Activated T-helper 1 cell treated with anti-CD3 and anti-CD28 coated beads, Interleukin-2, amount 50 U/mL, for 16 hours (primary cell): ENCODE results near the gene CYTH1.

Source experiments
- DNase-seq, 2 donors: peaks; one replicate each; pipeline ENCODE4 v3.0.0-alpha.2; 2020; ENCODE audit warnings: low read depth in 1 of 2, low spot score in 1 of 2

Gene CYTH1

DNA sequence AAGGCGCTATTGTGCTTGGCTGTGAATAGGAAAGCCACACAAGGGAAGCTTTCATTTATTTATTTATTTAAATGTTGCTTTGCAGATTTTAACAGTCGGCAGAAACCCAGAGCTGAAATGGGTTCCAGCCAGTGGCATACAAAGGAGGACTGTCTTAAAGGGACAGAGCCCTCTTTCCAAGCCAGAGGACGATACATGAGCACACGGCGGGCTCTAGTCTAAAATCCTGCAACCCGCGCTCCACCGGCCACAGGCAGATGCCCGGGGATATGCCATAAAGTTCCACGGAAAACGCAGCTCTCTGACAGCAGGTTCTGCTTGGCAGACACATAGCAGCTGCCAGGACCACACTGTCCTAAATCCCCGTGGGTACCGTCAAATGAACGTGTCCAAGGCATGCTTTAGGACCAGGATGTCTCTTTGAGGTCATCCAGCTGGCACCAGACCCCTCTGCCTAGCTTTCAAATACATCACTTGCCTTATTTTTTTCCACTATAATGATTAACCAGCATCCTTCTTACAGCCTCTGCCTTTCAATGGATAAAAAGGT lies 64.6 kb downstream of the CYTH1 start:
- no peak for DNase-seq

DNA sequence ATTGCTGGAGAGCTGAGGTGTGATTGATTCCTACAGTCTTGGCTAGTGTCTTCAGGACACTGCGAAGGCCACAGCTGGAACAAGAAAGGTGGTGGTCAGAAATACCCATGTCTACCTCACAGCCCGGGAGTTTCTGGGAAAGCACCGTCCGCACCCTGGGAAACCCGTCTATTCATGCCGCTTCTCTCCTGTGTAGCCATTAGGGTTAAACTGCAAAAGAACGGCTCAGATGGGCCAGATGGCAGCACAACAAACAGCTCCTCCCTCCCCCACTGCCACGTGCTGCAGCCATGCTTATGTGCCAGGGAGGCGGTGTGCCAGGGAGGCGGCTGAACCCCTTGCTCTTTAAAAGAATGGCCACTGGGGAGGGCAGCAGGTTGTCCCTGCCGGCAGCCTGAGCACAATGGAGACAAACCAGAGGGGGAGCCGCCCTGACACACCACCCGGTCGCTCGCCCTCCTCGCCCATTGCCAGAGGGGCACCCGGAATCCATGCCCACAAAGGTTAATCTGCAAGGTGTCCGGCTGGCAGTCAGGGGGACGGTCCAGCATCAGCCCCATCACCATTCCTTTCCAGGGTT lies 65.2 kb downstream of the CYTH1 start:
- no peak for DNase-seq

DNA sequence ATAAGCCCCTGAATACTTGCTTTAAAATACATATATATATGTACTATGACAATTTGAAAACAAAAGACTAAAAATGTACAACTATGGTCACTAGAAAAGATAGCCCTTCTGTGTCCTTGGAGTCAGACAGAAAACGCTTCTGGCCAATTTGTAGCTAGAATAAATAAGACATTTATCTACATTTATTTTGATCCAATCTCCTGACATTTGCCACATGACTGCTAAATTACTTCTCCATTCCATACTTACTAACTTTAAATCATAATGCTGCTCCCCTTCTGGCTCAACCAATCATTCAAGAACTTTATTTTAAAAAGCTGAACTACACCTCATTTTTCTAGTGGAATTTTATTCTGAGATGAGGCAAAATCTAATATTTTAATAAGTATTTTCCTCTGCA lies 65.8 kb downstream of the CYTH1 start:
- DNase-seq: no peak

DNA sequence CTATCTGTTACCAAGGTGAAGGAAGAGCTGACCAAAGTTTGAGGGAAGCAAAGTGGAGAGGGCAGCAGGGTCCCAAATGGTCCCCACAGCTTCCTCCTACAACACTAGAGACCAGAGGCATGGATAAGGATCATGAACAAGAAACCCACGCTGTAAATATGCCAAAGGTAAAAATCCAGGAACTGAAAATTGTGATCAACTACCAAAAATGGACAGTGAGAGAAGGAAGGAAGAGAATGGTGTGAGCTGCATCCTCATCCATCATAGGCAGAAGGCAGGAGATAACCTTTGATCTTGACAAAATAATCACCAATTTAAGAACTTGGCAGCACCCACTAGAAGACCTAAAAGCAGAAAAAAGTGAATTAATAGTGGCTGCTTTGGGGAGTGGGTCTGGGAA lies 66.2 kb downstream of the CYTH1 start:
- DNase-seq: no peak

DNA sequence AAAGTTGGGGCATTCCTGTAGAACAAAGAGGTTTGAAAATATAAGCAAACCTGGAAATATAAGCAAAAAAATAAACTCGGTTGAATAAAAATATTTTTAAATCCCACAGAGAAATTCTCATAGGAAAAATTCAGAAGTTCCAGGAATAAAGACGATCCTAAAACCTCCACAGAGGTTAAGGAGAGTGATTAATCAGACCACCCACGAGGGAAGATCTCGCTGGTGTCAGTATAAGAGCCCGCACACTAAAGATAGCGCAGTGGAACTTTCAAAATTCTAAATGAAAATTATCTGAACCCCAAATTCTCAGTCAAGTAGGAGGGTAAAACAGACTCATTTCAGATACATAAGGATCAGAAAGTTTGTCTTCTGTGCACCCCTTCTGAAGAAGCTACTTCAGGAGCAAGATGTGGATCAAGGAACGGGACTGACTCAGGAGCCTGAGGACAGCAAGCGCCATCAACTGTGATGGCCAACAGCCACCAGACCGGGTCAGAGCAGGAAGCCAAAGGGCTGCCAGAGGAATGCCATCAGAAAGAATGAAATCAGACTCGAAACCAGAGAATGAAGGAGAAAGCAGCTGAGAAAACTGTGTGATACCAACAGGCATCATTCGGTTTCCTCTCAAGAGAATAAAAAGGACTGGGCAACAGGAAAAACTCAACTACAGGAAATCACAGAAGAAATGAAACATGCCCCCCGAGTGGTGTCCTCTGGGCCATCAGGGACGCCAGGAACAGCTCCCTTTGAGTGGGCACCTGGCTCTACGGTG lies 66.9 kb downstream of the CYTH1 start:
- DNase-seq: no peak

DNA sequence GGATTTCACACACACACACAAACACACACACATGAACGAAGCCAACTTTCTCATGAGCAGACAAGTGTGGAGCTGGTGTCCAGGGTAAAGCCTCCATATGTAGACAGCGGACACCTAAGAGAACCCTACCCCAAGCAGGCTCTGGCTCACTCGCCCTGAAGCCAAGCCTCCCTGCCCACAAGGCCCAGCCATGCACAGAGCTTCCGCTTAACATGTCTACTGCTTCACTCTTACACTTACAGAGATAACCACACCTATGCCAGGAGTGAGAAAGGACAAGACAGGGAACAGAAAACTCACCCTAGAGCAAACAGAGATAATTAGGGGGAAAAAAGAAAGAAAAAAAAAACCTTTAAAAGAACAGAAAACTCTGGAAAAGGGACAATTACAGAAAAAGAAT lies 67.5 kb downstream of the CYTH1 start:
- no peak for DNase-seq

DNA sequence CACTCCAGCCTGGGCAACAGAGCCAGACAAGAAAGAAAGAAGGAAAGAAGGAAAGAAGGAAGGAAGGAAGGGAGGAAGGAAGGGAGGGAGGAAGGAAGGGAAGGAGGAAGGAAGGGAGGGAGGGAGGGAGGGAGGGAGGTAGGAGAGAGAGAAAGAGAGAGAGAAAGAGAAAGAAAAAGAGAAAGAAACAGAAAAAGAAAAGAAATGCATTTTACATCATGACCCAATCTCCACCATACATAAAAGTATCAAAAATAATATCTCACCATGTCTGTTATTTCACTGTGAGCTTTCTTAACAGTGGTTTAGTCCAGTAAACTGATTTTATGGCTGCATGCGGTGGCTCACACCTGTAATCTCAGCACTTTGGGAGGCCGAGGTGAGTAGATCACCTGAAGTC lies 70.0 kb downstream of the CYTH1 start:
- DNase-seq: no peak

DNA sequence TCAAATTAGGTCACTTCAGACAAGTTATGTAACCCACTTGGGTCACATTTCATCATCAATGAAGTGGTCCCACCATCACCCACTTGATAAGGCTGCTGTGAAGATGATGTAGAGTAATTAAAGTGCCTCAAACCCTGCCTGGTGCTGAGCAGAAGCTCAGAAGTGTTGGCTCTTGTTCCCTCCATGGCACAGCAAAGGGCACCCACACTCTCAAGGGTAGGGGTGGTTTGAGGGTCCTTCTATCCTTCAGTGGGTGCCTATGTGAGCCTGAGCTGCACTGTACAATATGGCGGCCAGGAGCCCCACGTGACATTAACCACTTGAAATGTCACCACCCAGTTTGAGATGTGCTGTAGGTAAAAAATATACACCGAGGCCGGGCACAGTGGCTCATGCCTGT lies 71.5 kb downstream of the CYTH1 start:
- DNase-seq: no peak

DNA sequence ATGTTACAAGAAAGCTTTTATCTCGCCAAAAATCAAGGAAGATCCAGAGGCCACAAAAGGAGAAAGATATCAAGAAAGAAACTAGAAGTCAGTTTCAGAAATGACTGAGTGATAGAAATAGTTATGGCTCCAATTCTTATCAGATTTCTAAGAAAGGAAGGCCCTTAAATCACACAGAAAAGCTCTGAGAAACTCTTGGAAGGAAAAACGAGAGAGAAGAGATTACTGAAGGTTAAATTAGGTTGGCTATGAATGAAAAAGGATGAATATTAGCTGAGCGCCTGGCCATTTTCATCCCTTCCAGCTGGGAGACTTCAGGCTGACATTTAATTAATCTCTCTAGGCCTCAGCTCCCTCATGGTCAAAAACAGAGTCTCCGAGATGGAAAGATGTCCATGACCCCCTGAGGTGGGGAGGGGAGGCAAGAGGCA lies 72.3 kb downstream of the CYTH1 start:
- no peak for DNase-seq

DNA sequence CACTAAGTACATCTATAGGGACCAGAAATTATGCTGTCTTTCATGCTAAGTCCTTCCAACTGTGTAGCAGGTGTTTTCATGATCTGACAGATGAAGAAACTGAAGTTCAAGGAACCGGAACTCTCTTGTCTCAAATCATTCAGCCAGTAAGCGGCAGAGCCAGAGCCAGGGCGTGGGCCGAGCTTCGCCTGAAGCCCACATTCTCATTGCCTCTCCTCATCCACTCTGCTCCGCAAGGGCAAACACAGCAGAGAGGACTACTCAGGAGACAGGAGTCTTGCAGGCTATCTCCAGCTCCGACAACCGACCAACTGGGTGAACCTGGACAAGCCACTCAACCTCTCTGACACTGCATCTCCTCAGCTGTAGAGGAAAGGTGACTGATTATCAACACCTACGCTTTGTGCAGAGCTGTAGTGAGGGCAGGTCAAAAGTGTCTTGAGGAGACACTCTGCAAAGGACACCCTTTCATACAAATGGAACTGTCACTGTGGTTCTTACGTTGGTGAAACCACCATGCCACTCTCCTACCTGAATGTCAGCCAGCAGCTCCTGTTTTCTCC lies 72.9 kb downstream of the CYTH1 start:
- DNase-seq: no peak

DNA sequence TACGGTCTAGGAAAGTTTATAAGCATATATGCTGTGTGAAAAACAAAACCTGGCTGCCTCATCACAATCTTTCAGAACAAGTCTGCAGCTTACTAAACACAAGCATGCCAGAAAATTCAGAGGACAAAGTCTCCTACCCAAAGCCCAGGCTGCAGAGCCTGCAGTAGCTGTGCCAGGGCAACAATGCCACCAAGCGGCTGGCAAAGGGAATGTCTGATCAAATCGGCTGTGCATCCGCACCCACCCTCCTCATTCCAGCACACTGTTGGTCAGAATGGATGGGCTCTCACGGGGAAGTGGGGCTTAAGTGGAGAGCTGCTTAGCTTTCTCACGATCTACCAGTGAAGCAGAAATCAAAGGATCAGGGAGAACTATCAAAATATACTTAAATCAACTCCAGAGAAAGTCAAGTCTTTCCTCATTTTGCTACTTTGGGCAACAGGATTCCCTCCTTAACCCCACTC lies 73.5 kb downstream of the CYTH1 start:
- DNase-seq: peak in 1 of 2 donors; percentile 33

DNA sequence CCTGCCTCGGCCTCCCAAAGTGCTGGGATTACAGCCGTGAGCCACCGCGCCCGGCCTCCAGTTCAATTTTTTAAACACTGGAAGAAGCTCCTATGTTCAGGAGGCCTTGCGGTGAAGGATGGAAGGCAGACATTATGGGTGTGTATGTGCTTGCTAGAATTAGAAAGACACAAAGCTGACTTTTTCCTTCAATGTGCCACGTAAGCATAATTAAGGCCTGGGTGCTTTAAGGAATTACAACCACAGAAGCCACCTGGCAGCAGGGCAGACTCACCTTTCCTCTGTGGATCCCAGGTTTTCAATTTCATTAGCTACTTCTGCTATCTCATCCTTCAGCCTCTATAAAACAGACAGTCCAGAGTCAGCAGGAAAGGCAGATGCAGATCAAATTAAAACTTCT lies 74.2 kb downstream of the CYTH1 start:
- DNase-seq: no peak

DNA sequence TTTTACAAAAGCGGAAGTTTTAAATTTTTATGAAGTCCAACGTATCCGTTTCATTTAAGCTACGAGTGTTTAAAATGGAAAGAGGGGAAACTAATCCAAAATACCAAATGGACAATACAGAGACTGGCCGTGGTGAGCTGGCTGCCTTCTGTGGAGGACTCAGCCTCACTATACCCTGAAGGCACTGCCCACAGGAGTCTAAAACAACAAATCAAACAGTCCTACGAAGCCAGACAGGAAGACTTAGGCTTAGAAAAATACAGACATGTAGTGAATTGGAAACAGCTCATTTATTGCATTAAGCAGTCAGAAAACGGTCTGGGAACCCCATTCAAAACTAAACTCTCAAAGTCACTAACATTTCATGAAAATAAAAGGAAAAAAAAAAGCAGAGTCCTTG lies 75.1 kb downstream of the CYTH1 start:
- no peak for DNase-seq

DNA sequence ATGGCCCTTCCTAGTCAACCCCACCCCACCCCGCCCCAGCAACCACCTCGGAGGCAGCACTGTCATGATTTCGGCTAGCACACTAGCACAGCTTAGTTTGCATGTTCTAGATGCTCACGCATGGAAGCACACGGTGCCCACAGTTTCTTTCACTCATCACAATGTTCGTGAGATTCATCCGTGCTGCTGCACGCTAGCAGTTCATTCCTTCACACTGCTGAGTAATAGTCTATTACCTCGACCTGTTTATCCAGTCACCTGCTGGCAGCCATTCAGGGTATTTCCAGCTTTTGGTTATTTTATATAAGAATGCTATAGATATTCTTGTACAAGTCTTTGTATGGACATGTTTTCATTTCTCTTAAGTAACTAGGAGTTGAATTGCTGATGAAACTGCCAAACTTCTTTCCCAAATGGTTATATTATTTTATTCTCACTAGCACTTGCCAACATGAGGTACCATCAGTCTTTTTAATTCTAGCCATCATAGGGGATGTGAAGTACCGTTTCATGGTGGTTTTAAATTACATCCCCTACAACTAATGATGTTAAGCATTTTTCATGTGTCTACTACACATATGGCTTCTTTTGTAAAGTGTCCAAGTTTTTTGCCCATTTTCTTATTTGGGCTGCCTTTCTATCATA lies 75.7 kb downstream of the CYTH1 start:
- DNase-seq: no peak

DNA sequence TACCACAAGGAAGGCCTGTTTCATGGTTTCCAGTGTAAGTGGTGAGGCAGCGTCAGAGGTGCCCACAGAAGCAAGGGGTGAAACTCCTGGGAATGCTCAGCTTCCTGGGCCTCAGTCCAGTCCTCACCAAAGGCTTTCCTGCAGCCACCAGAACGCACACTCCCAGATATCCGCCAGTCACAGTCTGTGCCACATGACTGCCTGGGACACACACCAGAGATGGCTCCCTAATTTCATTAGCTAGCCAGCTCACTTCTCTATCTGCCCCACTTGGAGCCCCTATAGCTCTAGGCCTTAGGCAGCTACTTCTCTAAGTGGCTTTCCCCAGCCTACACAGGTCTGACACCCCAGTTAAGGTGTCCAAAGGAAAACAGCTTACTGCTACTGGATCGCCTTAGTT lies 77.0 kb downstream of the CYTH1 start:
- no peak for DNase-seq

DNA sequence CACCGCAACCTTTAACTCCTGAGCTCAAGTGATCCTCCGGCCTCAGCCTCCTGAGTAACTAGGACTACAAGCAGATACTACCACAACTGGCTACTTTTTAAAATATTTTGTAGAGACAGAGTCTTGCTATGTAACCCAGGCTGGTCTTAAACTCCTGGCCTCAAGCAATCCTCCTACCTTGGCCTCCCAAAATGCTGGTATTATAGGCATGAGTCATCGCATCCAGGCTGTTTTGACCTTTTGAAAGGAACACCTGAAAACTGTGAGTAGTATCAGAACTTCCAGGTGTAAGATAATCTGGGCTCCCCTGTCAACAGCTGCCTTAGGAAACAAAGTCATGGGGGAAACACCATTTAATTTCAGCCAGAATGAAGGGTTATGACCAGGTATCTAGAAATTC lies 77.5 kb downstream of the CYTH1 start:
- DNase-seq: no peak

DNA sequence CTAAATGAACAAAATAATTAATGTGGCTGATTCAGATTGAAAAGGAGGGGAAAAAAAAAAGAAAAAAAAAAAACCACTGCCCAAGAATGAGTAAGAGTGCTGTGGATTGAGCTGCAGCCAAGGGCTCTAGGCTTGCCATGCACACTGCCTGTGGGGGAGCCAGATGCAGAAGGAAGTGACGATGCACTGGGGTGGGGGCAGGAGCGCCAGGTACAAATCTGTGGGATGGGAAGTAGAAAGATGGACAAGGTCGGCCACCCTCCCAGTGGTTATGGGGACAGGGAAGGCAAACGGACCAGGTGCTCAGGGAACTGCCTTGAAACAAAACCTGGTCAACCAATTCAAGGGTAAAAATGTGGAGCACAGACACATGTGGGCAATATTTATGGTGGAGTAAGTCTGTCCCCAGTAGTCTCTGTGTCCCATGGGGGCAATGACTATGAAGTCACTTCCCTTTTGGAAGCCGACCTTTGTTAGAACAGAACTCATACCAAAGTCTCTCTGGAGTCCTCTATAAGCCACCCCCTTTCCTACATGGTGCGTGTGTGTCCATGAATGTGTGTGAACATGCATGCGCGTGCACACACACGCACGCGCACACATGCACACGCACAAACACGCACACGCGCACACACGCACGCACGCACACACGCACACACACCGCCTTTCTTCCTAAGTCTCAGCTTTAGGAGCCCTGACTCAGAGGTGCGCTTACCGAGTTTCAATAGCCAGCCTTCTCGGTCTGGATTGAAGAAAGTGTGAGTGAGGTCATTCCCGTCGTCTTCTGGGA lies 84.3 kb downstream of the CYTH1 start:
- DNase-seq: no peak

DNA sequence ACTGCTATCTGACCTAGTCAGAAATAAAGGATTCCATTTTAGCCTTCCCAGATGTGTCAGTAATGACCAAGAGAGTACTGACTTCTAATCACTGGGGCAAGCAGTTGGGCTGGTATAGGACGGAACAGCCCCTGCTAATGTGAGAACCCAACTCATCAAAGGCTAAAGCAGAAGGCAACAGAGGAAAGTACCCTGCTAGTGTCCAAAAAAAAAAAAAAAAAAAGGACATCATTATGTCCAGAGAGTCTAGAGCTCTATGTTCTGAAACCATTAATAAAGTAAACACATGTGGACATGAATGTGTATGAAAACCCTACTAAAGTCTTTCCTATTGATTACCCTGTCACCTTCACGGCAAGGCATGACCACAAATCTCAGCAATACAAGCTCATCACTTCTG lies 85.0 kb downstream of the CYTH1 start:
- DNase-seq: no peak

DNA sequence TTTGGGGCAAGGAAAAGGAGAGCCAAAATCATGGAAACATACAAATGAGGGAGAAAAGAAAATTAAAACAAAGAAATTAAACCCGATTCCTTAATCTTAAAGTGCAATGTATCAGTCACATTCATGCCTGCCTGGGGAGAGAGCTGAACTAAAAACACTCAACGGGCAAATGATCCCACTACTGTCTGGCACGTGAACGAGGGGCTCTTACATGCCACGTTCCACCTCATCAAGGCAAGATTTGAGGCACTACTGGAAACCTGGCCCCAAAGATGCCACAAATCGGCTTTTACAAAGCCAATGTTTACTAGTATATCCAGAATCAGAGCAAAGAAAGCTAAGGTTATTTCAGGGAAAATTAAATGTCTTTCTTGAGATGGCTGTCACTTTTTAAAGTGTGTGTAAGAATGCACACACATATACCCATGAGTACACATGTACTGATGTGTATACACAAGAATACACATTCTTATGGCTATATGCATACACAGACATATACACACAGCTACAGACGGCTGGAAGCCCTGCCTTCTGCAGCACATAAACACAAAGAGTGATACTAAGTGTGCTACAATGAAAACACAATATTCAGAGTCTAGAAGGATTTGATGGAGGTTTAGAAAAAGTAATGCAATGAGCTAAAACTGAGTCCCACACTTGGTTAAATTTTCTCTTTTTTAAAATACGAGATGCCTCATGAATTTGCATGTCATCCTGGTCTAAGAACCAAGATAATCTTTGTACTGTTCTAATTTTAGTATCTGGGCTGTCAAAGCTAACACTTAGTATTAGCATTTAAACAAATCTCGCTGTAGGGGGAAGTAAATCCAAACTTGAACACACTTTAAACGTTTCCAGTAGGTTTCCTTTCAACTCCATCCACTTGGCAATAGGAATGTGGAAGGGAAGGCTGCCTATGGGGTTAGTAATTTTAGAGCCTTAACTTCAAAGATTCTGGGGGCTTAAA lies 85.8 kb downstream of the CYTH1 start:
- no peak for DNase-seq
